Activated CD8-positive, alpha-beta T cell treated with anti-CD3 and anti-CD28 coated beads for 36 hours (primary cell): ENCODE results near the gene FOLH1. TPM values are rescaled to one million over a fixed set of nuclear protein-coding genes. Genes with fewer than 3 reads are reported as not detected.

ENCODE experiments used
- total RNA-seq, 2 experiments: library from RNA; stranded (reverse); gene quantifications; one replicate each; pipeline ENCODE4 v1.2.3, GENCODE V29; 2021

Gene FOLH1
- total RNA-seq, 2 experiments from 2014 or later, result not detected

Other genes with a start within 250 kb of the FOLH1 start
- not detected for gene TRIM51G, start 224.7 kb downstream of the FOLH1 start, total RNA-seq
- gene TRIM49B, start 179.8 kb downstream of the FOLH1 start, total RNA-seq, result not detected
- not detected for gene TRIM64C, start 149.5 kb downstream of the FOLH1 start, total RNA-seq